RPMI7951 (cell line): ENCODE results near the gene ATG2A. TPM values are rescaled to one million over a fixed set of nuclear protein-coding genes. Genes with fewer than 3 reads are reported as not detected.
A peak's percentile ranks its signal among the peaks of the same experiment; 100 is the strongest.

Experiments
- DNase-seq: peaks from one replicate; pipeline ENCODE4 v3.0.0-alpha.2; 2012; ENCODE audit warnings: low read depth
- total RNA-seq: library from RNA; depleted of rRNA; stranded (reverse); fragments of >200 nt; shearing (Covaris generic); gene quantifications from 2 replicates; pipeline ENCODE4 v1.2.3, GENCODE V29; 2014

Gene ATG2A
- total RNA-seq, 1 experiment from 2014 or later = 6.6 TPM

- DNase-seq = peak; percentile 62
These were observed 31.4 kb downstream of the ATG2A start for GRCh38 chr11:64885367-64886286.

DNA sequence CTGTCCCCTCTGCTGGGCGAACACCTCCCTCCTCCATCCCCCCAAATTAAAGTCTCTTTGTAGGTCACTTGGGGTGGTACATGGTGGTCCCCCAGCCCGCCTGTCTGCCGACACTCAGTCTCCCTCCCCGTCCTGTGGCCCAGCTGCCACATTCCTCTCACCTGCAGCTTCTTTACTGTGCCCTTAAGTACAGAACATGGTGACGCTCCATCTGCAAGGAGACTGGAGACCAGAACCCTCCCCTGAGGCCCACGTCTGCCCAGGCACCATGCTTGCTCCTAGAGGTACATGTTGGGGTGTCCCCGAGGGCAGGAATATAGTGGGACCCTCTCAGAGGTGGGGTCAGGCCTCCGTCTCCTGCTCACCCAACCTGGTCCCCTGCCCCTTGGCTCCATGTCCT lies 33.0 kb downstream of the ATG2A start:
- DNase-seq = no peak

- no peak for DNase-seq
These were observed 33.4 kb downstream of the ATG2A start for GRCh38 chr11:64883575-64883974.

DNA sequence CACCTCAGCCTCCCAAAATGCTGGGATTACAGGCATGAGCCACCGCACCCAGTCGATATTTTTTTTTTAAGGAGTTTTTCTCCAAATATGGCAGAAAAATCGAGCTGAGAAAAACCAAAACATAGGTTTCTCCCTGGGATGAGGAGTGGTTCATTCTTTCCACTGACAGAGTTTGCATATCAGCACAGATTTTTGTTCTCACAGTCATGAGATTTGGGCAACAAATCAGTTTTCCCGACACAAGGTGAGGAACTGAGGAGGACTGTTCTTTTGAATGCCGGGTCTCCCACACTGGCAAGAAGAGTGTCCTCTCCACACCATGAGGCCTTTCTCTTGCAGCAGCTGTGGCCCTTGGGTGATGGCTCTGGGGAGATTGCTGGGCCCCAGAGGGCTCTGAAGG lies 34.8 kb downstream of the ATG2A start:
- DNase-seq = no peak

GRCh38 chr11:64881476-64881875 lies 35.5 kb downstream of the ATG2A start:
- no peak for DNase-seq

DNA sequence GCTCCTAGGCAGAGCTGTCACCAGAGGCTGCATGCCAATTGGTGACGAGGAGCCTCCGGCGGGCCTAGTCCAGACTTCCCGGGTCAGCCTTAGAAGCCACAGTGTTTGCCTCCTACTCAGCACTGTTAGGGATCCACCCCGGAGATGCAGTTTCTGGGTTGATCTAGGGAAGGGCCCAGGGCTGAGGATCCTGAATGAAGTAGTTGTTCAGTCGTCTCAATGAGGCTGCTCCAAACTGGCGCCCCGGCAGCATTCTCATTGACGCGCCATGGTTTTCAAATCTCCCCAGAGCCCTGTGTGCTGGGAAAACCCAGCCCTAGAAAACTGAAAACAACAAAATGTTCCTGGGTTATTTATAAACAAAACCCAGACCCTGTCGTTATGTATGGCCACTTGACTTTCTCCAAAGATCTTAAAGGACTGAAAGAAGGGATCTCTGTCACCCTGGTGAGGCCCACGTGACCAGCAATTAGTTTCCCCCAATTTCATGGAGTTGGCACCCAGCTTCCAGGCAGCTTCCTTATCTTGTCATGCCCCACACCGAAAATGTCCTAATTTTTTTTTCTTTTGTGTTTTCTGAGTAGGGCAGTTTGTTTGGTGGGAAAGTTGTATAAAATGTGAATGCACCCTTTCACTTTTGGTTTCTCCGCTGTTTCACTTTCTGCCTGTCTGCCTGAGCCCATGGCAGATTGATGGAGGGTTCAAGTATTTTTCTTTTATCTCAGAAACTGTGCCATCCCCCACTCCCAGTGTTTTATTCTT lies 36.6 kb downstream of the ATG2A start:
- peak; percentile 69 for DNase-seq

DNA sequence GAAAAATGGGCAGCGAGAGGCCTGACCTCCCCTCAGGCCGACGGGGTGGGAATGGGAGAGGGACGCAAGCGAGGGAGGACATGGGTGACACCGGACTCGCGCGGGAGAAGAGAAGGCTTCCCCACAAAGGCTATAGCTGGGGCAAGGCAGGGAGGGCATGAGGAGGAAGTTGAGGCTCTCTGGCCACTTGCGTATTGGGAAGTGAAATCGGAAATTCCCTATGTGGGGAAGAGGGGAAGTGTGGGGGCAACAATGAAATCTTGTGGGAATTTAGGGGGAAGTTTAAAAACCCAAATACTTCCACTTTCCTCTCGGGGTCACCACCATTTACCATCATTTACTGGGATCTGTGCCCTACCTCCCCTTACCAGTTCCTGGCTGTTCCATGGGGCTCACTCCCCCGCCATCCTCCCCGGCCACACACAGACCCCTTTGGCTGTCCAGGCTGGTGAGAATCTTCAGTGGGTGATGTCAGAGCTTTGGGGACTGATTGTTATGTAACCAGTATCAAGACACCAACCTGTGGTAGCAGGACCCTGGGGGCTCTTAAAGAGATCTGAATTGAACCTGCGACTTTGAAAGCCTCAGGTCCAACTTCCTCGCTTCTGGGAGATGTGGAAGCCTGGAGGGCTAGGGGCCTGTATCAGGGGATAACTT lies 37.6 kb downstream of the ATG2A start:
- DNase-seq = no peak

DNA sequence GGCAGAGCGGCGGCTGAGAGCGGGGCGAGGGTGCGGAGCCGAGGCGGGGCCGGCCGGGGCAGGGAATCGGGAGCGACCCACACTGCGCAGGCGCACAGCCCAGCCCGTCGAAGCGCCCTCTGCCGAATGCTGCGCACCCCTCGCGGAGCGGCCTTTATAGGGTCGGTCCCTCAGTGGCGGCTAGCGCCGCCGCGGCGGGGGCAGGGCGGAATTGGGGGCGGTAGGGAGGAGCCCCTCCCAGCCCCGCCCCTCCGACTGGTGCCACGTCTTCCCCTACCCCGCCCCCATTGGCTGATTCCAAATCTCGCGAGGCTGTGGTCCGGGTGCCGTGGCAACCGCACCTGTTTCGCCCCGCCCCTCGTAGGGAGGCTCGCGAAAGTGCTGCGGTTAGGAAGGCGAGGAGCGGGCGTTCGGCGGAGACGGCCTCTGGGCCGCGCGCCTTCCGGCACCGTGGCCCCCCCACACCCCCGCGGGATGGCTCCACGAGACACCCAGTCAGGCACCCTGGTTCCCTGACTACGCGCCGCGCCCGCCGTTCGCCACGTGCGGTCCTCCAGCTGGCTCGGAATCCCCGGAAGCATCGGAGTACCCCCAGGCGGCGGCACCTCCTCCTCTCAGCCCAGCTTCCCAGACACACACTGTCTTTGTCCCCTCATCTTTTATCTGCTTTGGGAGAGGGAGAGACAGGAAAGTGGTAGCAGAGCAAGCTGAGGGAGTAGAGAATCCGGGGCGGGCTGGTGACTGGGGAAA lies 38.3 kb downstream of the ATG2A start, which contains the start of gene EHD1:
EHD1 (minus strand) TSS at position 128 of the 750 bp plus-strand sequence. CDS start 157 bp downstream, outside the sequence.
- DNase-seq = peak; percentile 96

GRCh38 chr11:64878223-64878493 lies 38.9 kb downstream of the ATG2A start:
- no peak for DNase-seq

- DNase-seq = no peak
These were observed 39.4 kb downstream of the ATG2A start for GRCh38 chr11:64877390-64878222.

DNA sequence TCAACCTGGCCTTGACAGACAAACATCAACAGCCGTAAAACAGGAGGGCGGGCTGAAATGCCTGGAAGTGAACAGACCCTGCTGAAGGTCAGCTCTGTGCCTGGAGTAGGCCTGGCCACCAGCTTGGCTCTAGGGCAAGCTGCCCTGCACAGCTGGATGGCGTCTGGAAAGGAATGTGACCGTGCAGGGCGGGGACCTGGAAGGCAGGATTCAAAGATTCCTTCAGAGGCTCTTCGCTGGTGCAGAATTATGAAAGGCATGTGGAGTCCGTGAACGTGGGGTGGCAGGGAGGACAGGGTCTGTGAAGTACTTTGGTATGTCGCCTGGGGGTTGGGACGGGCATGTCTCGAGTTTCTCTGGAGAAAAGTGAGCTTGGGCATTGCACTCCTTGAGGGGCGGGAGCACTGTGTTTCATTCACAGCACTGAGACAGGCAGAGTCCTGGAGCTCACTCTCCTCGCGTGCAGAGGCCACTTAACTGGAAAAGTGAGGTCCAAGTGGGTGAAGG lies 40.1 kb downstream of the ATG2A start:
- peak; percentile 81 for DNase-seq

DNA sequence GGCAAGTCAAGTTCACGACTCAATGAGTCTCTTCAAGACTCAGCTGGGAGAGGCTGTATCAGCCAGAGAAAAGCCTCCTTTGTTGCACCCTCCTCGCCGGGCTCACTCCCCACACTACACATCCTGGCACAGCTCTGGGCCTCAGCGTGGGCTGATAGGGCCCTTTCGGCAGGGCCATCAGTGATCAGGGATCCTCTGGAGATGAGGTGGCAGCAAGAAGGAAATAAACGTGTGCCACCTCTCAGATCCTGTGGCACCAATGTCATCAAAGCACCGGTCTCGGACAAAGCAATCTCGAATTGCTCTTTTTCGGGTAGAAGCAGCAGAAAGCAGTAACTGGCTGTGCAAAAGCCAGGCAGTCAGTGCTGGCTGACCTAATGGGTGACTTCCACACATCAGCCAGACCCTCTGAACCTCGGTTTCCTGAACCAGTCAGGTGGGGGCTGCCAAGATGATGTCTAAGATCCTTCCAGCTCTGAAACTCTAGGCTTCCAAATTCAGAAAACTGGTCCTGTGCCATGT lies 40.7 kb downstream of the ATG2A start:
- no peak for DNase-seq

GRCh38 chr11:64875369-64876228 lies 41.4 kb downstream of the ATG2A start:
- DNase-seq = no peak

DNA sequence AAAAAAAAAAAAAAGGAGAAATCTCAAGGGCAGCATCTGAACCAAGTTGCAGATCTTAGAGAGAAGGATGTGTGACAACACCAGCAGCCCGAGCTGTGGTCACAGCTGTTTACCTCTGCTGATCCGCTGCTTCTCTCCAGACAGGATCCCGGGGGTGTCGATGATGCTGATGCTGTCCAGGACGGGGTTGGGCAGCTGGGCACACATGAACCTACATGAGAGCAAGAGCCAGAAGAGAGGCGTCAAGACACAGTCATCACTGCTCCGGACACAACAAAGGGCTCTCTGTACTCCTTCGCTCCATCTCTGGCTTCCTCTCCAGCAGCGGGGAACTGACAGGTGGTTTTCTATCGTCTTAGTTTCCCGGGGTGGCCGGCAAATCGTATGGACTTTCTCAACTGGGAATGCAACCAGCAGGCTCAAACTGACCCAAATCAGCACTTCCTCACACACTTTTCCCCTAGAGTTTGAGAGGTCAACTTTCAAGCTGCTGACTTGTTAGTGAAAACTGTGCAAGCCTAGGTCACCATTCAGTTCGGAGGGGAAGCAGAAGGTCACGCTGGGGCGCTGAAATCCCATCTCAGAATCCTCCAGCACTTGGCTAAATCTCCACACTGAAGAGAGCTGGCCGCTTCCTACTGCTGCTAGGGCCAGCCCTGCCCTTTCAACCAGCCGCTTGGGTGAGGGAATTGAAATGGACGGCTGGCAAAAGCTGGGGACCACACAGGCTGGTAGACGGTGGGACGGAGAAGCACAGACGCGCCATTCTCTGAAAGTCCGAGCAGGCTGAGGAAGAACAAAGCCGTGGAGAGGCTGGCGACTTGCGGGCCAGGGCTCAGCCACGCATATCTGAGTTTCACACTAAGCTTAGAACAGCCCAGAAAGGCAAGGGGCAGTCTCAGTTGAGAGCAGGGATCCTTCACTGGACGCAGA lies 42.4 kb downstream of the ATG2A start:
- DNase-seq = no peak

DNA sequence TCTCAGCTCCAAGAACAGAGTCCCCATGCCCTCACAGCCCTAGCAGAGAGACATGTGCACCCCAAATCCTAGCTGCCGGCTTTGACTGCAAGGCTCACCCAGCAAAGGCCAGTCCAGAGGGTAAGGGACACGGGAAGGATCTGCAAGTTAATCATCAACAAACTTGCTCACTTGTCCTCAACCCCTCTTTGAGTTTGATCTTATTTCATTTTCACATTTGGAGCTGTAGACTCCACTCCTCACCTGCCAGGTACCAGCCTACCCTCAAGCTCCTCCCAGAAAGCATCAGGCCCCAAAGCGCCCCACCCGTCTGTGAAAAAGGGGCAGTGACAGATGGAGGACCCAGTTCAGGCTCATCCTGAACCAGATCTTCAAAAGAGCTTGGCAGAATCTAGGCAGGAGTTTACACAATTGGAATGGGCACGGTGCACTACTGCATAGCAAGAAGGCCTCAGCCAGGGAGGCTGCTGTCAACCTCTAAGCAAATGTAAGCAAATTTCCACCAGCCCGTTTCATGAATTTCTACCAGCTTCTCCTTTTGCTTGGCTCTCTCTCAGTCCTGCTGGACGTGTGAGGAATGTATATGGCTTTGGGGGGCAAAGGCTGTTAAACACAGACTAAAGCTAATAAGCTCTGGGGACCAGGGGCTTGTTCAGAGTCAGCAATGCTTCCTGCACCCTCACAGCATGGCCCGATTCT lies 44.1 kb downstream of the ATG2A start:
- no peak for DNase-seq

DNA sequence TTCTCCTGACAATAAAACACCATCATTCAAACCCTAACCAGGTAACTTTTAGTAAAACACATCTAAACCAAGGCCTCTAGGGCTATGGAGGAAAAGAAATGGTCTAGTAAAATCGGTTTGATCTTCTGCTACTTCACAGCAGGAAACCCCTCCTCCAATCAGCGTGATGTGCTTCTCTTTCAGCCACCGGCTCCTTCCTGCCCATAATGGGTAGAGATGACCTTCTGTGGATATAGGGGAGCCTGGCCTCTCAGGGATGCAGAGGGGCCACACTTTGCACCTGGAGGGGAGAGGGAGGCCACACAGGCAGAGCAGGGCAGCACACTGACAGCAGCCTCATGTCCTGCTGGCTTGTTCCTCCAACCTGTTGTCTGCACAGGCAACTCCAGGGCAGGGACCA lies 45.5 kb downstream of the ATG2A start:
- no peak for DNase-seq

GRCh38 chr11:64870893-64871466 lies 46.0 kb downstream of the ATG2A start:
- DNase-seq = no peak
